SK-N-MC (cell line): ENCODE results near the gene SEC22B.
"Not testable (repeated sequence)": the region's sequence is repeated elsewhere in the genome, so short reads cannot be mapped to it uniquely, and the experiment has no call there.

ENCODE experiments used
- EZH2 ChIP-seq: fragments of 200-600 bp; sonication (generic); IDR thresholded peaks from one replicate; pipeline ENCODE4 v1.6.1; 2017; ENCODE audit warnings: antibody characterized with exemption
- FOXP2 ChIP-seq: optimal IDR thresholded peaks from 2 replicates; pipeline ENCODE3; 2011; ENCODE audit warnings: mild to moderate bottlenecking, moderate library complexity; ENCODE audit not compliant: insufficient read depth; ENCODE audit errors: extremely low read length, control extremely low read depth
- POLR2AphosphoS5 ChIP-seq: IDR thresholded peaks from 2 replicates; pipeline ENCODE4 v1.6.1; 2012; ENCODE audit warnings: mild to moderate bottlenecking, low read depth, low read length, borderline replicate concordance

GRCh38 chr1:120113134-120113533 is 63.2 kb downstream of the SEC22B start:
- TF ChIP-seq POLR2AphosphoS5, EZH2, FOXP2: not testable (repeated sequence)
